Suppressor macrophage (primary cell): ENCODE results near the gene ACACB.

Source experiments
- DNase-seq, 4 experiments: peaks; one replicate each; pipeline ENCODE4 v3.0.0-alpha.2; 2020 to 2022

The ACACB gene

GRCh38 chr12:109221277-109221931 lies 105.0 kb downstream of the ACACB start:
- no peak for DNase-seq

GRCh38 chr12:109222062-109222461 lies 105.7 kb downstream of the ACACB start:
- no peak for DNase-seq

GRCh38 chr12:109222496-109222895 lies 106.1 kb downstream of the ACACB start:
- DNase-seq, result no peak

- DNase-seq, result no peak
These were observed 106.8 kb downstream of the ACACB start for GRCh38 chr12:109223211-109223610.

GRCh38 chr12:109223868-109224267 lies 107.5 kb downstream of the ACACB start:
- DNase-seq, result no peak

- no peak for DNase-seq
These were observed 112.3 kb downstream of the ACACB start for GRCh38 chr12:109228664-109229063.

- no peak for DNase-seq
These were observed 113.8 kb downstream of the ACACB start for GRCh38 chr12:109230193-109230592.

- DNase-seq, result no peak
These were observed 116.3 kb downstream of the ACACB start for GRCh38 chr12:109232731-109233130.

GRCh38 chr12:109234012-109234411 lies 117.6 kb downstream of the ACACB start:
- DNase-seq, result no peak

- no peak for DNase-seq
These were observed 119.9 kb downstream of the ACACB start for GRCh38 chr12:109236257-109236656.

- DNase-seq, result no peak
These were observed 122.8 kb downstream of the ACACB start for GRCh38 chr12:109239179-109239578.

GRCh38 chr12:109239691-109240090 lies 123.3 kb downstream of the ACACB start:
- no peak for DNase-seq

GRCh38 chr12:109240365-109240764 lies 124.0 kb downstream of the ACACB start:
- no peak for DNase-seq

GRCh38 chr12:109241936-109242335 lies 125.5 kb downstream of the ACACB start:
- DNase-seq, result no peak

GRCh38 chr12:109244073-109244472 lies 127.7 kb downstream of the ACACB start:
- no peak for DNase-seq

- DNase-seq, result no peak
These were observed 129.8 kb downstream of the ACACB start for GRCh38 chr12:109246221-109246620.

GRCh38 chr12:109247831-109248654 lies 131.7 kb downstream of the ACACB start:
- no peak for DNase-seq

GRCh38 chr12:109250523-109250922 lies 134.1 kb downstream of the ACACB start:
- DNase-seq, result no peak

GRCh38 chr12:109252799-109253198 lies 136.4 kb downstream of the ACACB start:
- no peak for DNase-seq

- no peak for DNase-seq
These were observed 137.6 kb downstream of the ACACB start for GRCh38 chr12:109253913-109254544.

- DNase-seq, result no peak
These were observed 139.0 kb downstream of the ACACB start for GRCh38 chr12:109255377-109255776.

GRCh38 chr12:109256011-109256410 lies 139.6 kb downstream of the ACACB start:
- no peak for DNase-seq

- DNase-seq, result no peak
These were observed 141.8 kb downstream of the ACACB start for GRCh38 chr12:109258201-109258600.
